Neural progenitor cell (in vitro differentiated cells): ENCODE results near the gene PPP1R13L.

ENCODE experiments used
- CTCF ChIP-seq: fragments of 200-600 bp; sonication (generic); IDR thresholded peaks from 2 replicates; pipeline ENCODE4 v1.5.1; 2017; ENCODE audit warnings: antibody characterized with exemption, mild to moderate bottlenecking
- EZH2 ChIP-seq: fragments of 200-600 bp; sonication (generic); IDR thresholded peaks from 2 replicates; pipeline ENCODE4 v1.6.1; 2017; ENCODE audit warnings: antibody characterized with exemption, mild to moderate bottlenecking, moderate library complexity
- EZH2phosphoT487 ChIP-seq: fragments of 200-600 bp; sonication (generic); IDR thresholded peaks from 2 replicates; pipeline ENCODE4 v1.6.1; 2017; ENCODE audit warnings: antibody characterized with exemption

- TF ChIP-seq EZH2phosphoT487, result no peak
- no peak for TF ChIP-seq CTCF
- TF ChIP-seq EZH2, result no peak
These were observed 15.5 kb upstream of the PPP1R13L start for GRCh38 chr19:45420356-45420755.
